Thyroid gland (tissue), 4 donors: Measurements from ENCODE around the gene FBXO31.

Source experiments
- CTCF ChIP-seq, 6 experiments: fragments of 200-600 bp in 3 of 6; fragments of 450-650 bp in 3 of 6; sonication (generic) in 3 of 6; IDR thresholded peaks; one replicate each; pipeline ENCODE4 v1.5.1; 2016 to 2019; ENCODE audit warnings: antibody characterized with exemption in 6 of 6, mild to moderate bottlenecking in 2 of 6, inconsistent platforms in 1 of 6, moderate library complexity in 1 of 6
- POLR2A ChIP-seq, 2 donors: fragments of 450-650 bp; IDR thresholded peaks; one replicate each; pipeline ENCODE4 v1.6.1; 2017; ENCODE audit warnings: antibody characterized with exemption in 2 of 2, mild to moderate bottlenecking in 2 of 2, moderate library complexity in 1 of 2

GRCh38 chr16:87423429-87423828 lies 39.9 kb upstream of the FBXO31 start:
- no peak for TF ChIP-seq CTCF (IDR thresholded peaks at IDR 0.05)
- no peak for TF ChIP-seq POLR2A (IDR thresholded peaks at IDR 0.05)
